ENCODE measurements around the gene ZNF155. TPM values are rescaled to one million over a fixed set of nuclear protein-coding genes. Genes with fewer than 3 reads are reported as not detected.
A peak's percentile ranks its signal among the peaks of the same experiment; 100 is the strongest.

ZNF155 gene
- total RNA-seq, 1 donor from 2014 or later = 9.7 TPM

DNA sequence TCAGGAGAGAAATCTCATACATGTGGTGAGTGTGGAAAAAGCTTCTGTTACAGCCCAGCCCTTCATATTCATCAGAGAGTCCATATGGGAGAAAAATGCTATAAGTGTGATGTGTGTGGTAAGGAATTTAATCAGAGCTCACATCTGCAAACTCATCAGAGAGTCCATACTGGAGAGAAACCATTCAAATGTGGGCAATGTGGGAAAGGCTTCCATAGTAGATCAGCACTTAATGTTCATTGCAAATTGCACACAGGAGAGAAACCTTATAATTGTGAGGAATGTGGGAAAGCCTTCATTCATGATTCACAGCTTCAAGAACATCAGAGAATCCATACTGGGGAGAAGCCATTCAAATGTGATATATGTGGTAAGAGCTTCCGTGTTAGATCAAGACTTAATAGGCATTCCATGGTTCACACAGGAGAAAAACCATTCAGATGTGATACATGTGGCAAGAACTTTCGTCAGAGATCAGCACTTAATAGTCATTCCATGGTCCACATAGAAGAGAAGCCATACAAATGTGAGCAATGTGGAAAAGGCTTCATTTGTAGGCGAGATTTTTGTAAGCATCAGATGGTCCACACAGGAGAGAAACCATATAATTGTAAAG, 17.8 kb upstream of the ZNF155 start:
- no peak for DNase-seq (ENCODE audit: low read depth)
- TF ChIP-seq CTCF (IDR thresholded peaks at IDR 0.05; ENCODE audit: insufficient read depth, low read length, severe bottlenecking) = no peak
- peaks cover 2% of the 10 kb centered on the region for H3K36me3 ChIP-seq (ENCODE audit: control insufficient read depth, insufficient read depth, low read length)
- H3K4me3 ChIP-seq (ENCODE audit: low read depth, low read length) = no peak overlapping the region
- FAIRE-seq = no peak
- no peaks in the 10 kb centered on the region for H3K27me3 ChIP-seq (ENCODE audit: control insufficient read depth, insufficient read depth, low read length)

GRCh38 chr19:43976732-43977131, 7.3 kb upstream of the ZNF155 start:
- FAIRE-seq = no peak
- no peak for TF ChIP-seq CTCF (IDR thresholded peaks at IDR 0.05; ENCODE audit: insufficient read depth, low read length, severe bottlenecking)

GRCh38 chr19:43983544-43983911, 460 bp upstream of the ZNF155 start:
- DNase-seq (ENCODE audit: low read depth) (no peak), FAIRE-seq (no peak)
- Histone ChIP-seq H3K27me3 (ENCODE audit: control insufficient read depth, insufficient read depth, low read length) (no peaks in the 10 kb centered on the region), H3K36me3 (ENCODE audit: control insufficient read depth, insufficient read depth, low read length) (no peaks in the 10 kb centered on the region), H3K4me3 (ENCODE audit: low read depth, low read length) (peak overlapping the region; percentile 88)
- TF ChIP-seq CTCF (IDR thresholded peaks at IDR 0.05; ENCODE audit: insufficient read depth, low read length, severe bottlenecking) = no peak

More at GRCh38 chr19:43976732-43977131, 7.3 kb upstream of the ZNF155 start:
- H3K36me3 ChIP-seq (ENCODE audit: control insufficient read depth, insufficient read depth, low read length) = no peaks in the 10 kb centered on the region
- no peaks in the 10 kb centered on the region for H3K27me3 ChIP-seq (ENCODE audit: control insufficient read depth, insufficient read depth, low read length)
- no peak overlapping the region for H3K4me3 ChIP-seq (ENCODE audit: low read depth, low read length)
- DNase-seq (ENCODE audit: low read depth) = no peak

- FAIRE-seq (no peak), DNase-seq (ENCODE audit: low read depth) (no peak)
- Histone ChIP-seq H3K36me3 (ENCODE audit: control insufficient read depth, insufficient read depth, low read length) (peaks cover 2% of the 10 kb centered on the region), H3K27me3 (ENCODE audit: control insufficient read depth, insufficient read depth, low read length) (no peaks in the 10 kb centered on the region), H3K4me3 (ENCODE audit: low read depth, low read length) (peak overlapping the region; percentile 88)
- TF ChIP-seq CTCF (IDR thresholded peaks at IDR 0.05; ENCODE audit: insufficient read depth, low read length, severe bottlenecking) = no peak
Observed at GRCh38 chr19:43984687-43985000, 656 bp downstream of the ZNF155 start.

GRCh38 chr19:43997631-43998290, 13.8 kb downstream of the ZNF155 start:
- no peak overlapping the region for H3K4me3 ChIP-seq (ENCODE audit: low read depth, low read length)
- H3K27me3 ChIP-seq (ENCODE audit: control insufficient read depth, insufficient read depth, low read length) = no peaks in the 10 kb centered on the region
- no peak for TF ChIP-seq CTCF (IDR thresholded peaks at IDR 0.05; ENCODE audit: insufficient read depth, low read length, severe bottlenecking)
- FAIRE-seq (peak; percentile 80), DNase-seq (ENCODE audit: low read depth) (peak; percentile 79)
- peaks cover 3% of the 10 kb centered on the region for H3K36me3 ChIP-seq (ENCODE audit: control insufficient read depth, insufficient read depth, low read length)

GRCh38 chr19:44002212-44002565, 18.2 kb downstream of the ZNF155 start:
- H3K36me3 ChIP-seq (ENCODE audit: control insufficient read depth, insufficient read depth, low read length) = no peaks in the 10 kb centered on the region
- peak overlapping the region; percentile 62 for H3K4me3 ChIP-seq (ENCODE audit: low read depth, low read length)
- no peak for TF ChIP-seq CTCF (IDR thresholded peaks at IDR 0.05; ENCODE audit: insufficient read depth, low read length, severe bottlenecking)
- DNase-seq (ENCODE audit: low read depth) (no peak), FAIRE-seq (no peak)
- H3K27me3 ChIP-seq (ENCODE audit: control insufficient read depth, insufficient read depth, low read length) = no peaks in the 10 kb centered on the region

Data from bronchial epithelial cell (primary cell).